ENCODE measurements around the gene IQCN. TPM values are rescaled to one million over a fixed set of nuclear protein-coding genes. Genes with fewer than 3 reads are reported as not detected.
A peak's percentile ranks its signal among the peaks of the same experiment; 100 is the strongest.

The IQCN gene
- total and polyA plus RNA-seq, 2 of the 4 experiments (the other 2 are of a cell fraction): 0.18 to 0.67 TPM

DNA sequence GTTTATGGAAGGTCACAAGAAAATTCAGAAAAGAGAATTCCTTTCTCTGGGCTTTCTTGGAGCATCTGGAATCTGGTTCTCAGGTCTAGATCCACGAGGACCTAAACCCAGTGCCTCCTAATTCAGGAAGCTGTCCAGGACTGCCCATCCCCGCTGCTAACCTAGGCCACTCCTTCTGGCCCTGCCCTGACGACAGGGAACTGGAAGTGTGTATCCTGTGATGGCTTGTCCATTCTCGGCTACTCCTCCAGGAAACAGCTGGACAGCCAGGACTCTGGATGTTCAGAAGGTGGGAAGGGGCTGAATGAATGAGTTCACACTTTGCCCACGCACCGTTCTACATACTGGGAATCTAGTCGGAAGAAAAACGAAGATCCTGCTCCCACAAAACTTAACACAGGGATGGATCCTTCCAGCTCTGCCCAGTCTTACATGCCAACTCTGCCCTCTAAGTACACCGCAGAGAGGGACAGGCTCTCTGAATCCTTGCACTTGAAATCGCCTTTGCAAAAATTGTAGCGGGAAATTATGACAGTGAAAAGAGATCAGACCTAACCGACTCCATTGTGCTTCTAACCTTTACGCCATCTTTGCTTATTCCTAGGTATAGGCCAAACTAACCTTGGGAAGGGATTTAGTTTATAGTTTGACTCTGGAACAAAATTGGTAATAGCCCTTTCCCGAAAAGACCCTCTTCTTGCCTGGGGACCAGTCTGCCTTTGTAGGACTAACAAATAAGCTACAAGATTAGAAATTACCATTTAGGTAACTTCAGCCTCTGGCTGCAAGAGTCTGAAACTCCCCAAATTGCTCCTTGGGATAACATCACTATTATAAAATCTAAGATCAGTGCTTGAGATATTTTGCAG lies 46.8 kb upstream of the IQCN start:
- H2BK5ac ChIP-seq (ENCODE audit: low read depth, low read length, poor library complexity, severe bottlenecking): peak overlapping the region; percentile 15
- ATAC-seq (ENCODE audit: low read depth): no peak
- peak overlapping the region; percentile 83 for H3K14ac ChIP-seq (replicated peaks; ENCODE audit: low read depth, low read length)
- peaks cover 40 to 63% of the 10 kb centered on the region in 2 experiments for H3K79me1 ChIP-seq (ENCODE audit: low read depth in 1 of 2, low read length in 2 of 2)
- H3K4ac ChIP-seq (ENCODE audit: low read depth, low read length): peak overlapping the region; percentile 85
- H3K4me3 ChIP-seq (ENCODE audit: insufficient read depth, low read depth, low read length): no peak overlapping the region
- no peak overlapping the region for H4K5ac ChIP-seq (ENCODE audit: low read depth, low read length)
- no peak overlapping the region for H3K27ac ChIP-seq (ENCODE audit: insufficient read depth, low read length)
- peaks cover 7% of the 10 kb centered on the region for H3K9me1 ChIP-seq (ENCODE audit: insufficient read depth, low read length)
- peak overlapping the region; percentile 74 for H3K23ac ChIP-seq (ENCODE audit: low read depth, low read length)
- H2BK15ac ChIP-seq (ENCODE audit: low read depth, low read length): no peak overlapping the region
- H2AK5ac ChIP-seq (ENCODE audit: low read depth, low read length): peak overlapping the region; percentile 86
- H3K9me3 ChIP-seq (ENCODE audit: control insufficient read depth, insufficient read depth, low read length): no peaks in the 10 kb centered on the region
- no peaks in the 10 kb centered on the region for H3K27me3 ChIP-seq (ENCODE audit: control insufficient read depth, insufficient read depth, low read length)
- ChIA-PET CTCF (interaction anchor here (0.5 to 3.7 kb wide), 3 partner anchors 16 to 41 kb away, joined by 3 to 49 read pairs (median 3); partner anchors contain the start of gene JUND), POLR2A (ENCODE audit: unreplicated experiment) (interaction anchor here (1.1 to 2.2 kb wide), 2 partner anchors 40 to 41 kb away, joined by 6 to 25 read pairs; partner anchors contain the start of gene JUND)
- peak overlapping the region; percentile 74 for H3K4me2 ChIP-seq (ENCODE audit: low read depth, low read length)
- H4K8ac ChIP-seq (ENCODE audit: low read depth in 2 of 2, low read length in 2 of 2): peak overlapping the region; percentile 80 to 88
- peak overlapping the region; percentile 87 for H4K91ac ChIP-seq (ENCODE audit: insufficient read depth, low read depth, low read length)
- no peak overlapping the region for H3K18ac ChIP-seq (ENCODE audit: low read depth, low read length)
- H2BK120ac ChIP-seq (ENCODE audit: low read depth, low read length): no peak overlapping the region; the same call in 1 of the 2 replicates
- no peaks in the 10 kb centered on the region for H3K36me3 ChIP-seq (ENCODE audit: control insufficient read depth, insufficient read depth, low read length)
- WGBS, 2 experiments (ENCODE audit: extremely low coverage in 2 of 2, insufficient read length in 1 of 2): 45% methylated on average over 2 of the region's 14 CpGs; no CpG with 5 or more reads in 1 of the 2 experiments
- intact Hi-C loops (cut with micrococcal nuclease) (loop anchor here (5.0 kb wide), 1 partner anchor 119 kb away; the partner anchor contains the start of gene RAB3A), dilution Hi-C loops (cut with HindIII; ENCODE audit: low sequenced_read_pairs, unreplicated experiment) (no loop called here), in situ Hi-C loops (cut with MboI; ENCODE audit: low sequenced_read_pairs) (loop anchor here (5.0 to 10.0 kb wide), 2 partner anchors 44 to 126 kb away; partner anchors contain the start of gene MPV17L2)
- 0 out of 2 replicates have a peak, but pooled peaks cover 3% of the 10 kb centered on the region for H4K20me1 ChIP-seq (ENCODE audit: insufficient read depth, low read length)
- no peak overlapping the region for H3K56ac ChIP-seq (ENCODE audit: extremely low read depth, insufficient read depth, low read length)
- no peak for DNase-seq
- H2AK9ac ChIP-seq (replicated peaks; ENCODE audit: low read depth, low read length, poor library complexity): peak overlapping the region; percentile 95
- BruUV-seq (replicated peaks): no TSS peak
- TF ChIP-seq FOS (IDR thresholded peaks at IDR 0.05; ENCODE audit: low read depth, low read length) (no peak), MAFK (IDR thresholded peaks at IDR 0.05; ENCODE audit: low read depth, low read length) (no peak), RAD21 (IDR thresholded peaks at IDR 0.05; ENCODE audit: low read length) (no peak)
- TF ChIP-seq, protein P1, sequence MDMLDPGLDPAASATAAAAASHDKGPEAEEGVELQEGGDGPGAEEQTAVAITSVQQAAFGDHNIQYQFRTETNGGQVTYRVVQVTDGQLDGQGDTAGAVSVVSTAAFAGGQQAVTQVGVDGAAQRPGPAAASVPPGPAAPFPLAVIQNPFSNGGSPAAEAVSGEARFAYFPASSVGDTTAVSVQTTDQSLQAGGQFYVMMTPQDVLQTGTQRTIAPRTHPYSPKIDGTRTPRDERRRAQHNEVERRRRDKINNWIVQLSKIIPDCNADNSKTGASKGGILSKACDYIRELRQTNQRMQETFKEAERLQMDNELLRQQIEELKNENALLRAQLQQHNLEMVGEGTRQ (IDR thresholded peaks at IDR 0.05; ENCODE audit: low read depth, low read length): no peak
- H2BK20ac ChIP-seq (ENCODE audit: low read depth, low read length): 0 out of 2 replicates have a peak overlapping the region, but pooled peaks have one; percentile 8
- H2AFZ ChIP-seq (replicated peaks; ENCODE audit: low read length, poor library complexity): peak overlapping the region; percentile 24
- peak overlapping the region; percentile 75 for H3K9ac ChIP-seq (ENCODE audit: low read depth, low read length)
- H3K4me1 ChIP-seq (ENCODE audit: control insufficient read depth, insufficient read depth, low read length): peaks cover 5% of the 10 kb centered on the region; the same call in 1 of the 2 replicates

Measured in IMR-90 (cell line).